OCI-LY1 (cell line): ENCODE measurements around the gene CIB2.
A peak's percentile ranks its signal among the peaks of the same experiment; 100 is the strongest.

Experiments used
- H2AFZ ChIP-seq: fragments of 200-600 bp; sonication (generic), shearing (Covaris generic); 2 replicates; pipeline ENCODE4 v1.6.0; 2014; ENCODE audit warnings: antibody characterized with exemption, mild to moderate bottlenecking, low read length
- H3F3A ChIP-seq: fragments of 200-600 bp; sonication (generic), shearing (Covaris generic); 2 replicates; pipeline ENCODE4 v1.6.0; 2014; ENCODE audit warnings: mild to moderate bottlenecking, antibody characterized with exemption, low read length, moderate library complexity; ENCODE audit not compliant: insufficient read depth
- H3K27ac ChIP-seq: fragments of 200-600 bp; sonication (generic); 2 replicates; pipeline ENCODE4 v1.5.1; 2014; ENCODE audit warnings: low read length, mixed run types, mild to moderate bottlenecking, low read depth; ENCODE audit not compliant: poor library complexity, severe bottlenecking
- H3K27me3 ChIP-seq: fragments of 200-600 bp; sonication (generic); 2 replicates; pipeline ENCODE4 v1.6.0; 2014; ENCODE audit warnings: antibody characterized with exemption, mild to moderate bottlenecking, low read length, moderate library complexity; ENCODE audit not compliant: insufficient read depth
- H3K36me3 ChIP-seq: fragments of 200-600 bp; sonication (generic); 2 replicates; pipeline ENCODE4 v1.6.1; 2014; ENCODE audit warnings: mild to moderate bottlenecking, antibody characterized with exemption, low read length, moderate library complexity, mixed read lengths; ENCODE audit not compliant: insufficient read depth
- H3K4me1 ChIP-seq: fragments of 200-600 bp; sonication (generic); 2 replicates; pipeline ENCODE4 v1.5.1; 2014; ENCODE audit warnings: mild to moderate bottlenecking, low read length, moderate library complexity; ENCODE audit not compliant: insufficient read depth, severe bottlenecking
- H3K4me2 ChIP-seq: fragments of 200-600 bp; sonication (generic), shearing (Covaris generic); 2 replicates; pipeline ENCODE4 v1.6.1; 2014; ENCODE audit warnings: low read length
- H3K4me3 ChIP-seq: fragments of 200-600 bp; sonication (generic); 2 replicates; pipeline ENCODE4 v1.5.1; 2014; ENCODE audit warnings: low read length, low read depth, mild to moderate bottlenecking, mixed read lengths; ENCODE audit not compliant: poor library complexity, severe bottlenecking
- H3K79me2 ChIP-seq: fragments of 200-600 bp; shearing (Covaris generic); 2 replicates; pipeline ENCODE4 v1.6.1; 2016; ENCODE audit warnings: mixed run types, low read length, mixed read lengths; ENCODE audit not compliant: insufficient read depth
- H3K9ac ChIP-seq: fragments of 200-600 bp; sonication (generic), shearing (Covaris generic); 2 replicates; pipeline ENCODE4 v1.6.1; 2014; ENCODE audit warnings: mild to moderate bottlenecking, low read length, mixed read lengths
- H3K9me2 ChIP-seq: fragments of 200-600 bp; sonication (generic), shearing (Covaris generic); 2 replicates; pipeline ENCODE4 v1.6.1; 2014; ENCODE audit warnings: low read depth, mild to moderate bottlenecking, low read length, mixed read lengths
- H3K9me3 ChIP-seq: fragments of 200-600 bp; shearing (Covaris generic); 2 replicates; pipeline ENCODE4 v1.6.1; 2014; ENCODE audit warnings: low read length, mixed read lengths
- H4K20me1 ChIP-seq: fragments of 200-600 bp; sonication (generic), shearing (Covaris generic); 2 replicates; pipeline ENCODE4 v1.6.0; 2016; ENCODE audit warnings: mild to moderate bottlenecking, low read length; ENCODE audit not compliant: insufficient read depth
- CTCF ChIP-seq: fragments of 200-600 bp; sonication (generic), shearing (Covaris generic); IDR thresholded peaks from 2 replicates; pipeline ENCODE4 v1.5.1; 2017; ENCODE audit warnings: mild to moderate bottlenecking, antibody characterized with exemption, low read length, moderate library complexity, mixed read lengths
- EZH2 ChIP-seq: fragments of 200-600 bp; sonication (generic), shearing (Covaris generic); IDR thresholded peaks from 2 replicates; pipeline ENCODE4 v1.8.0; 2017; ENCODE audit warnings: borderline replicate concordance, mixed run types, mild to moderate bottlenecking, antibody characterized with exemption, low read length, moderate library complexity, mixed read lengths

The CIB2 gene

DNA sequence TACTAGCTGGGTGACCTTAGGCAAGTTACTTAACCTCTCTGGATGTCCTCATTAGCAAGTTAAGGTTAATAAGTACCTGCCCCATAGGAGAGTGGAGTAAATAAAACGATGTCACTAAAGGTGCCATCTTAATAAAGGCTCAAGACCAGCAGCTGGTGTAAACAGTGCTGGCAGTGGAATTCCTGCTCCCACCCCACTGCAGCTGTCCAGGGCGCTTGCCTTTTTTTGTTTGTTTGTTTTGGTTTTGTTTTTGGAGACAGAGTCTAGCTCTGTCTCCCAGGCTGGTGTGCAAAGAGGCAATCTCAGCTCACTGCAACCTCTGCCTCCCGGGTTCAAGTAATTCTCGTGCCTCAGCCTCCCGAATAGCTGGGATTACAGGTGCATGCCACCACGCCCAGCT, 46.8 kb upstream of the CIB2 start:
- Histone ChIP-seq H3F3A (no peaks in the 10 kb centered on the region), H3K4me2 (no peak overlapping the region), H3K79me2 (no peaks in the 10 kb centered on the region), H4K20me1 (no peaks in the 10 kb centered on the region), H3K27ac (no peak overlapping the region), H3K4me3 (no peak overlapping the region), H3K9ac (no peak overlapping the region), H2AFZ (no peak overlapping the region), H3K27me3 (no peaks in the 10 kb centered on the region; the same call in 1 of the 2 replicates), H3K9me2 (no peaks in the 10 kb centered on the region), H3K36me3 (no peaks in the 10 kb centered on the region), H3K9me3 (no peaks in the 10 kb centered on the region), H3K4me1 (peaks cover 11% of the 10 kb centered on the region)
- TF ChIP-seq EZH2 = no peak
- no peak for TF ChIP-seq CTCF

- Histone ChIP-seq H3K27ac (no peak overlapping the region), H2AFZ (no peak overlapping the region)
- TF ChIP-seq CTCF (peak; percentile 83), EZH2 (no peak)
Measured at GRCh38 chr15:78177447-78177873, 46.2 kb upstream of the CIB2 start.

GRCh38 chr15:78175330-78175729, 44.1 kb upstream of the CIB2 start:
- Histone ChIP-seq H3K4me3 (no peak overlapping the region), H3K9me2 (no peaks in the 10 kb centered on the region), H3K9me3 (no peaks in the 10 kb centered on the region), H3K27me3 (no peaks in the 10 kb centered on the region; the same call in 1 of the 2 replicates), H2AFZ (no peak overlapping the region), H3K79me2 (no peaks in the 10 kb centered on the region), H3K4me1 (peaks cover 16% of the 10 kb centered on the region), H3K4me2 (no peak overlapping the region), H3F3A (no peaks in the 10 kb centered on the region), H3K27ac (no peak overlapping the region), H4K20me1 (no peaks in the 10 kb centered on the region), H3K9ac (no peak overlapping the region), H3K36me3 (peaks cover 25% of the 10 kb centered on the region)
- TF ChIP-seq EZH2 (no peak), CTCF (no peak)

More at GRCh38 chr15:78177447-78177873, 46.2 kb upstream of the CIB2 start:
- H3K9me3 ChIP-seq = no peaks in the 10 kb centered on the region
- H3K9me2 ChIP-seq = no peaks in the 10 kb centered on the region
- H3K4me2 ChIP-seq = no peak overlapping the region
- H3K79me2 ChIP-seq = no peaks in the 10 kb centered on the region
- no peak overlapping the region for H3K9ac ChIP-seq
- peaks cover 11% of the 10 kb centered on the region for H3K4me1 ChIP-seq
- no peaks in the 10 kb centered on the region for H3F3A ChIP-seq
- H3K27me3 ChIP-seq = no peaks in the 10 kb centered on the region; the same call in 1 of the 2 replicates
- peaks cover 4% of the 10 kb centered on the region for H3K36me3 ChIP-seq
- no peaks in the 10 kb centered on the region for H4K20me1 ChIP-seq
- no peak overlapping the region for H3K4me3 ChIP-seq
